Prostate gland (tissue), 2 donors: ENCODE measurements around the gene DCAF7. TPM values are rescaled to one million over a fixed set of nuclear protein-coding genes. Genes with fewer than 3 reads are reported as not detected.

Experiments
- DNase-seq: peaks from one replicate; pipeline ENCODE4 v3.0.0-alpha.2; 2019; ENCODE audit warnings: low spot score
- H3K27ac ChIP-seq, 2 donors: fragments of 200-600 bp; sonication (generic); 2 replicates each; pipeline ENCODE4 v1.5.1; 2017 to 2019
- H3K27me3 ChIP-seq: fragments of 200-600 bp; sonication (generic); replicated peaks from 2 replicates; pipeline ENCODE4 v1.5.1; 2019; ENCODE audit not compliant: insufficient read depth
- H3K36me3 ChIP-seq, 2 donors: fragments of 200-600 bp; sonication (generic); 1 replicate in 1 of 2; 2 replicates in 1 of 2; pipeline versions ENCODE4 v1.5.1 to v1.8.1; 2017 to 2019
- H3K4me1 ChIP-seq: fragments of 200-600 bp; sonication (generic); replicated peaks from 2 replicates; pipeline ENCODE4 v1.5.1; 2019
- H3K4me3 ChIP-seq, 2 donors: fragments of 200-600 bp; sonication (generic); 2 replicates each; pipeline ENCODE4 v1.5.1; 2017 to 2019
- H3K9me3 ChIP-seq: fragments of 200-600 bp; sonication (generic); 2 replicates; pipeline ENCODE4 v1.5.1; 2017
- POLR2A ChIP-seq: fragments of 450-650 bp; IDR thresholded peaks from one replicate; pipeline ENCODE4 v1.6.1; 2016; ENCODE audit warnings: antibody characterized with exemption, mild to moderate bottlenecking
- POLR2AphosphoS5 ChIP-seq: sonication (generic); formaldehyde crosslinking; IDR thresholded peaks from one replicate; pipeline ENCODE4 v1.6.1; 2017; ENCODE audit warnings: antibody characterized with exemption
- WGBS: methylation state at CpG from one replicate; pipeline ENCODE4 v1.1.5; 2018; 5-methylcytosine and 5-hydroxymethylcytosine counted together
- intact Hi-C: fragments of 100-400 bp; cut with DNase I; formaldehyde crosslinking; loops from one replicate; pipeline ENCODE4 v1.14.2; 2022
- total RNA-seq, 2 donors: library from RNA; depleted of rRNA; stranded (reverse); fragments of >200 nt; gene quantifications; one replicate each; pipeline ENCODE4 v1.1.0, GENCODE V29; 2016
- TF ChIP-seq, protein P1 (sequence below), 4 experiments: fragments of 200-600 bp in 2 of 4; fragments of 450-650 bp in 2 of 4; sonication (generic) in 2 of 4; IDR thresholded peaks; 1 replicate in 3 of 4; 2 replicates in 1 of 4; pipeline ENCODE4 v1.5.1; 2016 to 2019; ENCODE audit warnings: antibody characterized with exemption in 4 of 4, mild to moderate bottlenecking in 2 of 4, moderate library complexity in 2 of 4

The DCAF7 gene
- total RNA-seq, 2 donors from 2014 or later: 48.9 to 68.6 TPM

DNA sequence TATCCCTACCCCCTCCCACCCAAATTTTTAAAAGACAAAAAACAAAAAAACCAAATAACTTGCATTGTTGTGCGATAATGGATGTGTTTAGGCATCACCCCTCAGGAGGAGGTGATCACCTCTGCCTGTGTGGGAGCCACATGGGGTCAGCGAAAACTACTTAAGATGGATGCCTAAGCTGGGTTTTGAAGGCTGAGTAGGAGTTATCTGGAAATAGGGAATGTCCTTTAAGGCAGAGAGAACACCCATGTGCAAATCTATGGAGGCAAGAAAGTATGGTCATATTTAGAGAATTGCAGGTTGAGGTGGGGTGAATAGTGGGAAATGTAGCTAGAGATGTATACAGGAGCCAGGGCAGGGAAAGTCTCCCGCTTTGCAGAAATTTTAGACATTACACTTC lies 44.9 kb downstream of the DCAF7 start:
- H3K4me3 ChIP-seq: no peak overlapping the region
- intact Hi-C loops: no loop called here
- DNase-seq: no peak
- H3K27ac ChIP-seq: no peak overlapping the region
- H3K9me3 ChIP-seq: no peaks in the 10 kb centered on the region
- WGBS: 98% methylated on average over 3 of the region's 3 CpGs
- TF ChIP-seq, protein P1, sequence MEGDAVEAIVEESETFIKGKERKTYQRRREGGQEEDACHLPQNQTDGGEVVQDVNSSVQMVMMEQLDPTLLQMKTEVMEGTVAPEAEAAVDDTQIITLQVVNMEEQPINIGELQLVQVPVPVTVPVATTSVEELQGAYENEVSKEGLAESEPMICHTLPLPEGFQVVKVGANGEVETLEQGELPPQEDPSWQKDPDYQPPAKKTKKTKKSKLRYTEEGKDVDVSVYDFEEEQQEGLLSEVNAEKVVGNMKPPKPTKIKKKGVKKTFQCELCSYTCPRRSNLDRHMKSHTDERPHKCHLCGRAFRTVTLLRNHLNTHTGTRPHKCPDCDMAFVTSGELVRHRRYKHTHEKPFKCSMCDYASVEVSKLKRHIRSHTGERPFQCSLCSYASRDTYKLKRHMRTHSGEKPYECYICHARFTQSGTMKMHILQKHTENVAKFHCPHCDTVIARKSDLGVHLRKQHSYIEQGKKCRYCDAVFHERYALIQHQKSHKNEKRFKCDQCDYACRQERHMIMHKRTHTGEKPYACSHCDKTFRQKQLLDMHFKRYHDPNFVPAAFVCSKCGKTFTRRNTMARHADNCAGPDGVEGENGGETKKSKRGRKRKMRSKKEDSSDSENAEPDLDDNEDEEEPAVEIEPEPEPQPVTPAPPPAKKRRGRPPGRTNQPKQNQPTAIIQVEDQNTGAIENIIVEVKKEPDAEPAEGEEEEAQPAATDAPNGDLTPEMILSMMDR (IDR thresholded peaks at IDR 0.05): no peak
- TF ChIP-seq POLR2AphosphoS5 (no peak), POLR2A (no peak)
- peaks cover 3% of the 10 kb centered on the region for H3K4me1 ChIP-seq
- no peaks in the 10 kb centered on the region for H3K27me3 ChIP-seq
- no peaks in the 10 kb centered on the region for H3K36me3 ChIP-seq

GRCh38 chr17:63596856-63597586 lies 46.7 kb downstream of the DCAF7 start:
- peaks cover 3% of the 10 kb centered on the region for H3K4me1 ChIP-seq
- 72% methylated on average over 6 of the region's 6 CpGs for WGBS
- no peaks in the 10 kb centered on the region for H3K27me3 ChIP-seq
- H3K36me3 ChIP-seq: no peaks in the 10 kb centered on the region
- no peak overlapping the region for H3K27ac ChIP-seq
- no peaks in the 10 kb centered on the region for H3K9me3 ChIP-seq
- H3K4me3 ChIP-seq: no peak overlapping the region
- TF ChIP-seq, protein P1 (IDR thresholded peaks at IDR 0.05): no peak
- no peak for TF ChIP-seq POLR2AphosphoS5
- DNase-seq: no peak
- intact Hi-C loops: no loop called here

GRCh38 chr17:63598281-63598680 lies 48.0 kb downstream of the DCAF7 start:
- DNase-seq: no peak
- intact Hi-C loops: no loop called here
- no peaks in the 10 kb centered on the region for H3K27me3 ChIP-seq
- no peaks in the 10 kb centered on the region for H3K4me1 ChIP-seq
- H3K27ac ChIP-seq: no peak overlapping the region
- no peaks in the 10 kb centered on the region for H3K36me3 ChIP-seq
- no peak for TF ChIP-seq POLR2A
- TF ChIP-seq, protein P1 (IDR thresholded peaks at IDR 0.05): no peak
- TF ChIP-seq POLR2AphosphoS5: no peak
- WGBS: 91% methylated on average over 2 of the region's 2 CpGs
- no peaks in the 10 kb centered on the region for H3K9me3 ChIP-seq
- H3K4me3 ChIP-seq: no peak overlapping the region

DNA sequence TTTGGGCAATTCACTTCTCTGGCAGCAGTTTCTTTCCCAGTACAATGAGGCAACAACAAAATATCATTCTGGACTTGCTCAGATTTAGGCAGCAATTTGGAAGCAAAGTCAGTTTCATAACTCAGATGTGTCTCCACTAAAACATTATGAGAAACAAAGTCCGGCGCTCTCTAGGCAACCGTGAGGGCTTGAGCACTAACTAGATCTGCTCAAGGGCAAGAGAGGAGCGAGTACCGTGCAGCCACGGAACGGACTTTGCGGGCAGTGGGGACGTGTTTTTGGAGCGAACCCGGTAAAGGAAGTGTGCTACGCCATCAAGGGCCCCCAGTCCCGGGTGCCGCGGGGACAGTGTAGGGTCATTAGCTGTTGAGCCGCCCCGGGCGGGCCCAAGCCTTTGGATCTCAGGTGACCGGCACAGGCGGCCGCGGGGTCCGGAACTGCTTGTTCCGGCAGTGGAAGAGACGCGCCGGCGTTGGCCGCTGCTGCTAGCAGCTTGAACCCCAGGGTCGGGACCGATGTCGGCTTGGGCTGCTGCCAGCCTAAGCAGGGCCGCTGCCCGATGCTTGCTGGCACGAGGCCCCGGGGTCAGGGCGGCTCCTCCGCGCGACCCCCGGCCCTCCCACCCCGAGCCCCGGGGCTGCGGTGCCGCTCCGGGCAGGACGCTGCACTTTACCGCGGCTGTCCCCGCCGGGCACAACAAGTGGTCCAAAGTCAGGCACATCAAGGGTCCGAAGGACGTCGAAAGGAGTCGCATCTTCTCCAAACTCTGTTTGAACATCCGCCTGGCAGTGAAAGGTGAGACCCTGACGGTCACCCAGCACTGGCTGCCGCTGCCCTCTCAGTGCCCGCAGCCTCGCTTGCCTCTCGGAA lies 50.5 kb downstream of the DCAF7 start, which contains the start of gene TACO1:
TSS of gene TACO1 (plus strand) at position 327 of the 870 bp plus-strand sequence. CDS start at position 516, 189 bp downstream.
- Histone ChIP-seq H3K27me3 (no peaks in the 10 kb centered on the region), H3K27ac (peak within 1 kb of the TSS; percentile 75 to 83), H3K4me1 (no peaks in the 10 kb centered on the region), H3K4me3 (peak within 1 kb of the TSS; percentile 64 to 91), H3K9me3 (no peaks in the 10 kb centered on the region), H3K36me3 (no peaks in the 10 kb centered on the region)
- peak; percentile 81 for TF ChIP-seq POLR2AphosphoS5
- TF ChIP-seq, protein P1 (IDR thresholded peaks at IDR 0.05): no peak
- intact Hi-C loops: no loop called here
- WGBS: 1% methylated on average over 44 of the region's 61 CpGs
- peak; percentile 55 for DNase-seq
